ENCODE results near the gene POLR2E.

GRCh38 chr19:1128106-1128505, 32.9 kb upstream of the POLR2E start:
- no peak for TF ChIP-seq ZNF143 (CRISPR knock-in tag; IDR thresholded peaks at IDR 0.05)
- no peak for TF ChIP-seq ZNF121 (CRISPR knock-in tag; conservative IDR thresholded peaks at IDR 0.05)
- no peak for TF ChIP-seq NR0B1 (IDR thresholded peaks at IDR 0.05; ENCODE audit: partially characterized antibody)
- TF ChIP-seq BRD9 (IDR thresholded peaks at IDR 0.05; ENCODE audit: low read depth, partially characterized antibody): no peak
- no peak for TF ChIP-seq MXI1 (IDR thresholded peaks at IDR 0.05; ENCODE audit: low read depth, low read length)
- TF ChIP-seq FOXA1 (IDR thresholded peaks at IDR 0.05; ENCODE audit: borderline replicate concordance): no peak
- TF ChIP-seq MEF2A (IDR thresholded peaks at IDR 0.05; ENCODE audit: control insufficient read depth, low read depth, low read length): no peak
- no peak for TF ChIP-seq EP300 (IDR thresholded peaks at IDR 0.05; ENCODE audit: low read length)
- TF ChIP-seq ARNT (IDR thresholded peaks at IDR 0.05): no peak
- TF ChIP-seq POLR2AphosphoS5 (IDR thresholded peaks at IDR 0.05; ENCODE audit: control insufficient read depth, insufficient read depth, low read depth, low read length): no peak

Measured in K562 (cell line).